OCI-LY3 (cell line): ENCODE results near the gene RPL21.

Source experiments
- CTCF ChIP-seq: fragments of 200-600, 300-600 bp; sonication (generic); IDR thresholded peaks from 2 replicates; pipeline ENCODE4 v1.5.1; 2014; ENCODE audit warnings: antibody characterized with exemption, low read length, low read depth
- EZH2phosphoT487 ChIP-seq: fragments of 200-600 bp; shearing (Covaris generic); IDR thresholded peaks from 2 replicates; pipeline ENCODE4 v1.6.1; 2018; ENCODE audit warnings: antibody characterized with exemption, mixed run types, low read depth

DNA sequence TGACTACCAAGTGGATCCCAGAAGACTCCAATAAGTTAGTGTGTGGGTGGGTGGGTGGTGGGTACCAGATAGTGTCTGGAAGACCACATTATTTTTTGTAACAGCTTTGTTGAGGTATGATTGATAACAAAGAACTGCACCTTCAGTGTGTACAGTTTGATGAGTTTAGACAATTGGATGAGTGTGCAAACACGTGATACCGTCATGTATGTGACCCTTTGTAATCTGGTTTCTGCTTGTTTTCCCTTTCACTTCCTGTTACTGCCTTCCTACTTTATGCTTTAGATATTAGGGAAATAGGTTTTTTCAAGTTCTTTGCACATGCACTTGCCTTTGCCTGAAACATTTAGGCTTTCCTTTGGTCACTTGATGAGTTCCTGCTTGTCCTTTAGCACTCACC is 8.5 kb downstream of the RPL21 start:
- TF ChIP-seq CTCF (no peak), EZH2phosphoT487 (no peak)
